Gastrocnemius medialis (tissue), 4 donors: Measurements from ENCODE around the gene WDR6. TPM values are rescaled to one million over a fixed set of nuclear protein-coding genes. Genes with fewer than 3 reads are reported as not detected.

Experiments used
- ATAC-seq, 2 donors: fragments of 150-250 bp; one replicate each; pipeline ENCODE4 v1.9.1; 2016
- DNase-seq, 2 donors: peaks; one replicate each; pipeline ENCODE4 v3.0.0-alpha.2; 2019
- H3K27ac ChIP-seq, 4 donors: fragments of 200-600 bp; sonication (generic); 1 replicate in 1 of 4; 2 replicates in 3 of 4; pipeline ENCODE4 v1.5.1; 2016 to 2018; ENCODE audit warnings: mild to moderate bottlenecking in 2 of 4, moderate library complexity in 1 of 4
- H3K27me3 ChIP-seq, 3 donors: fragments of 200-600 bp; sonication (generic) in 2 of 3; 1 replicate in 1 of 3; 2 replicates in 2 of 3; pipeline versions ENCODE4 v1.5.1 to v1.6.0; 2016 to 2019; ENCODE audit warnings: mild to moderate bottlenecking in 1 of 3, moderate library complexity in 1 of 3
- H3K36me3 ChIP-seq, 2 donors: fragments of 200-600 bp; sonication (generic) in 1 of 2; one replicate each; pipeline ENCODE4 v1.5.1; 2017 to 2018
- H3K4me1 ChIP-seq, 2 donors: fragments of 200-600 bp; sonication (generic) in 1 of 2; one replicate each; pipeline ENCODE4 v1.5.1; 2016 to 2017; ENCODE audit warnings: mild to moderate bottlenecking in 2 of 2
- H3K4me3 ChIP-seq, 4 donors: fragments of 200-600 bp; sonication (generic) in 3 of 4; 1 replicate in 1 of 4; 2 replicates in 3 of 4; pipeline ENCODE4 v1.5.1; 2016 to 2019; ENCODE audit warnings: mild to moderate bottlenecking in 2 of 4
- H3K9me3 ChIP-seq, 3 donors: fragments of 200-600 bp; sonication (generic) in 2 of 3; 1 replicate in 1 of 3; 2 replicates in 2 of 3; pipeline ENCODE4 v1.5.1; 2016 to 2019
- POLR2A ChIP-seq, 2 donors: fragments of 450-650 bp; IDR thresholded peaks; one replicate each; pipeline ENCODE4 v1.6.1; 2017; ENCODE audit warnings: antibody characterized with exemption in 2 of 2, mild to moderate bottlenecking in 2 of 2, moderate library complexity in 2 of 2
- in situ Hi-C, 4 donors: fragments of 200-750 bp; cut with MboI; loops; one replicate each; pipeline versions ENCODE4 v1.15.0 to v1.8.0; 2017; ENCODE audit warnings: low sequenced_read_pairs in 4 of 4
- intact Hi-C: fragments of 100-400 bp; cut with DNase I; formaldehyde crosslinking; loops from one replicate; pipeline ENCODE4 v1.15.1; 2023; ENCODE audit warnings: low total_unique reads
- total RNA-seq, 4 donors: library from RNA; depleted of rRNA; stranded (reverse); fragments of >200 nt; gene quantifications; one replicate each; pipeline versions ENCODE4 v1.1.0 to v1.2.3, GENCODE V29; 2016
- TF ChIP-seq, protein P1 (sequence below), 5 experiments: fragments of 450-650 bp in 3 of 5; fragments of 200-600 bp in 2 of 5; sonication (generic) in 2 of 5; IDR thresholded peaks in 4 of 5; conservative IDR thresholded peaks in 1 of 5; 1 replicate in 4 of 5; 2 replicates in 1 of 5; pipeline ENCODE4 v1.5.1; 2016 to 2019; ENCODE audit warnings: antibody characterized with exemption in 5 of 5, mild to moderate bottlenecking in 3 of 5, moderate library complexity in 3 of 5

The WDR6 gene
- total RNA-seq, 4 donors from 2014 or later, result 40.4 to 50.9 (median 45.5) TPM

- in situ Hi-C loops (no loop called here), intact Hi-C loops (no loop called here)
- Histone ChIP-seq H3K4me3 (no peak overlapping the region), H3K36me3 (peaks cover 0 to 54% of the 10 kb centered on the region in 2 donors), H3K9me3 (no peaks in the 10 kb centered on the region), H3K27me3 (no peaks in the 10 kb centered on the region), H3K27ac (peak overlapping the region in 1 of 4 donors; percentile 96), H3K4me1 (peaks cover 37 to 51% of the 10 kb centered on the region in 2 donors)
- ATAC-seq (no peak), DNase-seq (no peak)
- no peak for TF ChIP-seq POLR2A (IDR thresholded peaks at IDR 0.05)
- TF ChIP-seq, protein P1, sequence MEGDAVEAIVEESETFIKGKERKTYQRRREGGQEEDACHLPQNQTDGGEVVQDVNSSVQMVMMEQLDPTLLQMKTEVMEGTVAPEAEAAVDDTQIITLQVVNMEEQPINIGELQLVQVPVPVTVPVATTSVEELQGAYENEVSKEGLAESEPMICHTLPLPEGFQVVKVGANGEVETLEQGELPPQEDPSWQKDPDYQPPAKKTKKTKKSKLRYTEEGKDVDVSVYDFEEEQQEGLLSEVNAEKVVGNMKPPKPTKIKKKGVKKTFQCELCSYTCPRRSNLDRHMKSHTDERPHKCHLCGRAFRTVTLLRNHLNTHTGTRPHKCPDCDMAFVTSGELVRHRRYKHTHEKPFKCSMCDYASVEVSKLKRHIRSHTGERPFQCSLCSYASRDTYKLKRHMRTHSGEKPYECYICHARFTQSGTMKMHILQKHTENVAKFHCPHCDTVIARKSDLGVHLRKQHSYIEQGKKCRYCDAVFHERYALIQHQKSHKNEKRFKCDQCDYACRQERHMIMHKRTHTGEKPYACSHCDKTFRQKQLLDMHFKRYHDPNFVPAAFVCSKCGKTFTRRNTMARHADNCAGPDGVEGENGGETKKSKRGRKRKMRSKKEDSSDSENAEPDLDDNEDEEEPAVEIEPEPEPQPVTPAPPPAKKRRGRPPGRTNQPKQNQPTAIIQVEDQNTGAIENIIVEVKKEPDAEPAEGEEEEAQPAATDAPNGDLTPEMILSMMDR (IDR thresholded peaks at IDR 0.05 in 4 of 5, conservative IDR thresholded peaks at IDR 0.05 in 1 of 5), result no peak
These were observed 18.0 kb downstream of the WDR6 start for GRCh38 chr3:49025005-49025792.

DNA sequence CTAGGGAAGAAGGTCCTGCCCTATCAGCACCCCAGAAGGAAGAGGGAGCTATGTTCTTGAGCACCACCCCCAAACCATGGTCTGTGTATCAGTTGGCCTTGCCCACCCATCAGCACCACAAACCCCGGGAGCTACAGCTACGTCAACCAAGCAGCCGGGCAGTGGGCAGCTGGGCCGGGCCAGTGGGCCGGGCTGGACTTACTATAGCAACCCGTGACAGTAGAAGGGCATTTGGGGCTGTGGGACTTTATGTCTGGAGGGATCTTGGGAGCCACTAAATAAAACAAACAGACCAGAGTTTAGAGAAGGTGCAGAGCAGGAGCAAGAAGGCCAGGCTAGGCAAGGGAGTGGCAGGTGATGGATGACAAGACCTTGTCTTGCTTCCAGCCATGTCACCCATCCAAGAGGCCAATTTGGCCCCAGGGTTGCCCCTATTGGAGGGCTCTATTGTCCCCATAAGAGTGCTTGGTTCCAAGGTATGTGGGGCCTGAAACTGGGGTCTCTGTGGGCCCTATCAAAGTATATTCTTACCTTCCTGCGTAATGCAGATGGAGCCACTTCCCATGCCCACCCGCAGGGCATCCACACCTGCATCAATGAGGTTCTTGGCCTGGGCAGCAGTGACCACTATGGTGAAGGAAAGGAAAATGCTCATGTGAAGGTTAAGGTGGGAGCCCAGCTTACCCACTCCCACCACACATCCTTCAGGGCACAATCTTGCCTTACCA is 18.8 kb downstream of the WDR6 start:
- peaks cover 0 to 62% of the 10 kb centered on the region in 2 donors for H3K36me3 ChIP-seq
- peak overlapping the region in 1 of 4 donors; percentile 96 for H3K27ac ChIP-seq
- intact Hi-C loops, result no loop called here
- TF ChIP-seq, protein P1 (IDR thresholded peaks at IDR 0.05 in 4 of 5, conservative IDR thresholded peaks at IDR 0.05 in 1 of 5), result no peak
- TF ChIP-seq POLR2A (IDR thresholded peaks at IDR 0.05), result no peak
- H3K4me3 ChIP-seq, result no peak overlapping the region
- peaks cover 33 to 45% of the 10 kb centered on the region in 2 donors for H3K4me1 ChIP-seq
- ATAC-seq, result no peak
- DNase-seq, result no peak
- H3K9me3 ChIP-seq, result no peaks in the 10 kb centered on the region
- in situ Hi-C loops, result no loop called here
- no peaks in the 10 kb centered on the region for H3K27me3 ChIP-seq

DNA sequence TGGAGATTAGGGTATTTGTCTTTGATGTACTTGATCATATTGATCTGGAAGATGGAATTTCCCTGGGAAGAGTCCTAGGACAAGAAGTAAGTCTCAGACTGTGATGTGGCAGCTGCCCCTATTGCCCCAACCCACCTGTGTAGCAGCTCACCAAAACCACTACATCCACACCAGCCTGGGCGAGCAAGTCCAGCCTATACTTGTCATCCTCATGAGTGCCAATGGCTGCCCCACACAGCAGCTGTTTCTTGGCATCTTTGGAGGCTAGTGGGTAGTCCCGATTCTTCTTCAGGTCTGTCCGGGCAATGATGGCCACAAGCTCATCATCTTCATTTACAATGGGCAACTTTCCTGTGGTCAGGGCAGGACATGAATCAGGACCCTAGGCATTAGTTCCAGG is 19.3 kb downstream of the WDR6 start:
- Histone ChIP-seq H3K27me3 (no peaks in the 10 kb centered on the region), H3K27ac (peak overlapping the region in 2 of 4 donors; percentile 96 to 98), H3K4me3 (no peak overlapping the region), H3K36me3 (peaks cover 0 to 67% of the 10 kb centered on the region in 2 donors), H3K4me1 (peaks cover 33 to 45% of the 10 kb centered on the region in 2 donors), H3K9me3 (no peaks in the 10 kb centered on the region)
- no peak for DNase-seq
- in situ Hi-C loops (no loop called here), intact Hi-C loops (no loop called here)
- ATAC-seq, result no peak
- TF ChIP-seq POLR2A (IDR thresholded peaks at IDR 0.05), result no peak
- TF ChIP-seq, protein P1 (IDR thresholded peaks at IDR 0.05 in 4 of 5, conservative IDR thresholded peaks at IDR 0.05 in 1 of 5), result no peak

DNA sequence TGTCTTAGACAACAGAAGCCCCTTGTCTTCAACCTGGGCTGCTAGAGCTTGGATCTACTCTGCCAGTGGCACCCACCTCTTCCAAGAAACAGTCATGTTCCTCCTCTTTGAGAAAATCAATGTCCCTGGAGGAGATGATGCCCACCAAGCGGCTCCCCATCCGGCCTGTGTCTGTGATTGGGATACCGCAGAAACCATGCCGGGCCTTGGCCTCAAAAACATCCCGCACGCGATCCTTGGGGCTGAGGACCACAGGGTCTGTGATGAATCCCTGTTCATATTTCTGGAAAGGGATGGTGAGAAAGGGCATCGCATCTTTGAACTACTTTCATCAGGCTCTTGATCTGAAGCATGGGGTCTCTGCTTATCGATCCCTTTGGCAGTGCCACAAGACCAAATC is 20.4 kb downstream of the WDR6 start:
- H3K36me3 ChIP-seq, result peaks cover 0 to 78% of the 10 kb centered on the region in 2 donors
- TF ChIP-seq, protein P1 (IDR thresholded peaks at IDR 0.05 in 4 of 5, conservative IDR thresholded peaks at IDR 0.05 in 1 of 5), result no peak
- TF ChIP-seq POLR2A (IDR thresholded peaks at IDR 0.05), result no peak
- in situ Hi-C loops (no loop called here), intact Hi-C loops (loop anchor here (2.0 kb wide), 2 partner anchors 37 to 109 kb away; partner anchors contain the start of genes ARIH2 and P4HTM)
- no peak for ATAC-seq
- H3K27me3 ChIP-seq, result no peaks in the 10 kb centered on the region
- no peak overlapping the region for H3K4me3 ChIP-seq
- H3K4me1 ChIP-seq, result peaks cover 33 to 41% of the 10 kb centered on the region in 2 donors
- H3K27ac ChIP-seq, result peak overlapping the region; percentile 94 to 98 (median 96)
- no peak for DNase-seq
- no peaks in the 10 kb centered on the region for H3K9me3 ChIP-seq
